ENCODE results near the gene BASP1.
"Not testable (repeated sequence)": the region's sequence is repeated elsewhere in the genome, so short reads cannot be mapped to it uniquely, and the experiment has no call there.

BASP1 gene

DNA sequence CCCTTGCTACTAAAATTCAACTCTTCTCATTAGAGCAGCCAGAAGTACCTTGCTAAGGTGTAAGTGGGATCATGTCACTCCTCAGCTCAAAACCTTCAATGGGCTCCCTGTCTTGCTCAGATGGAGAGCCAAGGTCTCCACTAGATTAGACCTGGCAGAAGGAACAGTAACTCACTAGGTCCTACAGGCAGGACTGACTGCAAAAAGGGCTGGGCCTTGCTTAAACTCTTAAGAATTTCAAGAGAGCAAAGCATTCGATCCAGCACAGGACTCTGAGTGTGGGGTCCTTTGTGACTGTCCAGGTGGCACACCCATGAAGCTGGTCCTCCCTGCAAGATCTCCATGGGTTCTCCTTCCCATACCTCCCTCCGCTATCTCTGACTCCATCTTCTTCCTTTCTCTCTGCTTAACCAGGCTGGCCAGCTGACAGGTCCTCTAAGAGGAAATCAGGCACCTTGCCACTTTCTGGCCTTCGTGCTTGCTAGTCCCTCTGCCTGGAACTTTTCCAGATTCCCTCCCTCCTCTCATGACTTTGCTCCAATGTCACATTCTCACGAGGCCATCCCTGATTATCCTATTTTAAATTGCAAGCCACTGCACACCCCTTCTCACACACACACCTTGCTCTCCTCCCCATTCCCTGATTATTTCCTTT, 70.2 kb downstream of the BASP1 start:
- DNase-seq (ENCODE audit: low read depth in 1 of 2, low spot score in 1 of 2): no peak

DNA sequence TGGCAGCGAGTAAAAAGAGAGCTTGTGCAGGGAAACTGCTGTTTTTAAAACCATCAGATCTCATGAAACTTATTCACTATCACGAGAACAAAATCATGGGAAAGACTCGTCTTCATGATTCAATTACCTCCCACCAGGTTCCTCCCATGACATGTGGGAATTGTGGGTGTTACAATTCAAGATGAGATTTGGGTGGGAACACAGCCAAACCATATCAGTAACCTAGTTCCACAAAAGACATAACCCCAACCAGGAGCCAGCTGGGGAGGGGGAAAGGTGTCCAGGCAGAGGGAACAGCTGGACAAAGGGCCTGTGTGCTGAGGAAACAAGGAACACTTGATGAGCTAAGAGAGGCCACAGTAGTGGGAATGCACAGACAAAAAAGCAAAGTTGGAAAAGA, 71.1 kb downstream of the BASP1 start:
- DNase-seq (ENCODE audit: low read depth in 1 of 2, low spot score in 1 of 2): no peak

DNA sequence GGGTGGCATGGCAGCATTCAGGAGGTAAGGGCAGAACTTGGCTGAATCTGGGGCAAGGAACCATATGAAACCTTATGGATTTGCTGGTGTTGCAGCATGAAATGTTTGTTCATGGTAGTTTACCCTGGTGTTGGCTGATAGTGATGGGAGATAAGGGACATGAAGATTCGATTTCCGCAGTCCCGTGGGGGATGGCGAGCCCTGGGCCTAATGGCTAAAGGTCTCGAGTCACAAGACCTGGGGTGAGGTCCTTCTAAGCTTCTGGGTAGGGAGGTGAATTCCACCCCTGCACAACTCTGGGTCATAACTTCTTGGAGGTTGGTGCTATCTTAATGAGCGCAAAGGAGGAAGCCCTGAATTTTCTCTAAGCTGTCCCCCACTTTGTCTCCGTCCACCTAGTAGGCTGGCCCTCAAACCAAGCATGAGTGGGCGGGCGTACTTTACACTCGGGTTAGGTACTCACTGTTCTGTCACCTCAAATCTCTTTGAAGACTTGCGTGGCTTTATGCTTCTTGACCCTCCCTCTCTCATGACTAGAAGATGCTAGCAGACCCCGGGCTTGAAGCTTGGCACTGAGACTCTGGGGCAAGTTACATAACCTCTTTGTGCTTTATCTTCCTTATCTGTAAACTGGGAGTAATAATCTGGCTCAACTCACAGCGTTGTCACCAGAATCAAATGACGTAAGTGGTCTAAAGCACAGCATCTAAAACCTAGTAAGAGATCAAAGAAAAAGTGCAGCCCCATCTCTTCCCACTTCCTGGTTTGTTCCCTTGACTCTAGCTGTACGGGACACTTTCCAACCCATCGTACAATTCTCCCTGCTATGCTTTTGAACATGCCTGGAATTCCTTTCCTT, 72.5 kb downstream of the BASP1 start:
- no peak for DNase-seq (ENCODE audit: low read depth in 1 of 2, low spot score in 1 of 2)

DNA sequence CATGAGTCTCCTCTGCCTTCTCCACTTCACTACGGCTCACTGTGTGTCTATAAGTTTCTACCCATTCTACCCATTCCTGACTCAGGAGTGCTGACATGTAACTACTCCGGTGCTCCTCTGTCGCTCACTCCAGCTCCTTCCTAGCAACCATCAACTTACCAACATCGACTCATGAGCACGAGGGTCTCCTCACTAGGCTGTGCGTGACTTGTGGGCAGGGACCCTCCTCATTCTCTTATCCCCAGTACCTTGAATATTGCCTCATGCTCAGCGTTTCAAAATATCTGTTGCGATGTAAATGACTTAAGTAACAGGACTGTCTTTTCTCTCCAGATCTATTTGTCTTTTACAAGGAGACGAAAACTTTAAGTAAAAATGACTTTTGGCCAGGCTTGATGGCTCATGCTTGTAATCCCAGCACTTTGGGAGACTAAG, 73.1 kb downstream of the BASP1 start:
- DNase-seq (ENCODE audit: low read depth in 1 of 2, low spot score in 1 of 2): no peak

DNA sequence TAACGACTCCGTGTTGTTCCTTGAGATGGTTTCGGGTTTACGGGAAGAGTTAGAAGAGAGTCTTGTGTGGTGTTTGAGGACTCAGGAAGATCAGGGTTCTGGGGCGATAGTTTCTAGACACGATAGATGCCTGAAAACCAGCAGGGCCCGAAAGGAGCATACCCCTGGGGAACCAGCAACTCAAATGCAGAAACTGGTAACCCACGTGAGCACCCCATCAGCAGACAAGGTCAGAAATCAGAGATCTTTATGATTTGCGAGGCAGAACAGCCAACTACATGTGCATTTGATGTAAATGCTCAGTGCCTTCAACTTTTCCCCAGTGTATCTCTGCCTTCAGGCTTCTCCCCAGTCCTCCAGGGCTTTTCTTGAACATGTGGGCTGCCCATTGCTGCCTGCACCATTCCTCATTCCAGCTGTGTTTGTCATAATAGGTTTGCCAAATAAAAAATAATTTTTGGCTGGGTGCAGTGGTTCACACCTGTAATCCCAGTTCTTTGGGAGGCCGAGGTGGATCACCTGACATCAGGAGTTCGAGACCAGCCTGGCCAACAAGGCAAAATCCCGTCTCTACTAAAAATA, 75.1 kb downstream of the BASP1 start:
- no peak for DNase-seq (ENCODE audit: low read depth in 1 of 2, low spot score in 1 of 2)

DNA sequence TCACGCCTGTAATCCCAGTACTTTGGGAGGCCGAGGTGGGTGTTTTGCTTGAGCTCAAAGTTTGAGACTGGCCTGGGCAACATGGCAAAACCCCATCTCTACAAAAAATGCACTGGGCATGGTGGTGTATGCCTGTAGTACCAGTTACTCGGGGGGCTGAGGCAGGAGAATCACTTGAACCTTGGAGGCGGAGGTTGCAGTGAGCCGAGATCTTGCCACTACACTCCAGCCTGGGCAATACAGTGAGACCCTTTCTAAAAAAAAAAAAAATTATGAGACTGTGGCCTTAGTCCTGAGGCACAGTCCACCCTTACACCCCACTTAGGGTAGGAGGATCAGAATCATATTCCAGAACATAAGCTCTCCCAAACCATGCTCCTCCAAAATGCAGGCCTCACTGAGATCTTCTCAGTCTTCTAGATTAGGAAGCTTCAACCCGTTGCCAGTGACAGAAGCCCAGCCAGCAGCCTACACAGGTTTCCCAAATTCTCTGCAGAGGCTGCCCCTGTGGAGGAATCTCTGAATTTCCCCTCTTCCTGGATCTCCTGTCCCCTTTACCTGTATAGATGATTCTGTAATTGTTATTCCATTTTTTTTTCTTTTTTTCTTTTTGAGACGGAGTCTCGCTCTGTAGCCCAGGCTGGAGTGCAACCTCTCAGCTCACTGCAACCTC, 77.3 kb downstream of the BASP1 start:
- DNase-seq (ENCODE audit: low read depth in 1 of 2, low spot score in 1 of 2): no peak

DNA sequence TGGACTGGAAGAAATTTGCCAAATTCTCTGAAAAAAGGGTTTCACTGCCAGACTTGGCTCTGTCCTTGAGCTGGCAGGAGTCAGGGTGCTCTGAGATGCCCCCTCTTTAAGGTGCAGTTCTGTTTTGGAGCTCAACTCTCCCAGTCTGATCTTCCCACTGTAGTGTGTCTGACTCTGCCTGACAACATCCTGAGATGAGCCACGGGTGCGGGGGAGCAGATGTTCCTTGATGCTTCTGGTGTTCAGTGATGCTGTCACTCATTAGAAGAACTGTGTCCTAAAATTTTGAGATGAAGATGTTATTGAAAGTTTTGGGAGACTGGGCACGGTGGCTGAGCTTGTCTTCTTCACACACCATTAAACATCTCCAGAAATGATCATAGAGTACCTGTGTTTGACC, 78.2 kb downstream of the BASP1 start:
- no peak for DNase-seq (ENCODE audit: low read depth in 1 of 2, low spot score in 1 of 2)

DNA sequence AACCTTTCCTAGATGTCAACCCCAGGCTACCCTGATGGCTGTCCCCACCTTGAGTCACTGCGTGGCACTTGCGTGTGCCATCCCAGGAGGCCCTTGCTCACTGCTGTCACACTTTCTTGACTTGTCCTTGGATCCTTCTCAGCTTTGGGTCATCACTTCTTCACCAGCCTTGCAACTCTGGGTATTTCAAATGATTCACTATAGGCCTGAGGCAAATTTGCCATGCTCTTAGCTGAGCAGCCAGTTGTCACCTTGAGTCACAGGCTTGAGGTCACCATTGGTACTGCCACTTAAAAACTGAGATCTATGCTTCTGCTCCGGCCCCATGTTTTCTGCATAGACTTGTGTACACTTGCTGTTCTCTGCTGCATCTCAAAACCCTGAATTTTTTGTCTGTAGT, 84.7 kb downstream of the BASP1 start:
- no peak for DNase-seq (ENCODE audit: low read depth in 1 of 2, low spot score in 1 of 2)

DNA sequence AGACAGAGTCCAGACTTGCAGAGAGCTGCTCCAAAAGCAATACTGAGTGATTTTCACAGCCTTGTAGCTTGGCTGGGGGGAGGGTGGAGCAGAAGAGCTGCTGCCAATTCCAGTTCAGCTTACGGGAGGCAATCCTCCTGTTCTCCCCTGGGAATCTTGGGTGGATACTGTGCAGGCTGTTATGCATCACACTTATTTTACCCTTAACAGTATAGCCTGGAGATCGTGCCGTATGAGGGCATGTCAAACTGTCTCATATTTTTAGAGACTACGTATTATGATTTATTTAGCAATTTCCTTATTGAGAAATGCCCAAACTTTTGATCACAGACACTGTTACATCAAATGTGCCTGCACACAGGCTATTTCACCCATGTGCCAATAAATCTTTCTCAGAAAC, 85.2 kb downstream of the BASP1 start:
- DNase-seq (ENCODE audit: low read depth in 1 of 2, low spot score in 1 of 2): no peak

DNA sequence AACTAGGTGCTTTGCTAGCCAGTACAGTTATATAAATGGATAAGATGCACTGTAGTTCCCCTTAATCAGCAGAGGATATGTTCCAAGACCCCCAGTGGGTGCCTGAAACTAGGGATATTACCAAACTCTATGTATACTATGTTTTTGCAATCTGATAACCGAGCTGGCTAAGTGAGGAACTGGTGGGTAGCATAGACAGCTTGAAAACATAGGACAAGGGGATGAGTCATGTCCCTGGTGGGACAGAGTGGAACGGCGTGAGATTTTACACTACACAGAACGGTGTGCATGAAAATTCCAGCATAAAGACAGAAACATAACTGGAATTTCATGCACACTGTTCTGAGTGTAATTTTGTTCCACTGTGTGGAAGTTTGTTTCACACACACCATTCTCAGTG, 86.9 kb downstream of the BASP1 start:
- DNase-seq (ENCODE audit: low read depth in 1 of 2, low spot score in 1 of 2): no peak

DNA sequence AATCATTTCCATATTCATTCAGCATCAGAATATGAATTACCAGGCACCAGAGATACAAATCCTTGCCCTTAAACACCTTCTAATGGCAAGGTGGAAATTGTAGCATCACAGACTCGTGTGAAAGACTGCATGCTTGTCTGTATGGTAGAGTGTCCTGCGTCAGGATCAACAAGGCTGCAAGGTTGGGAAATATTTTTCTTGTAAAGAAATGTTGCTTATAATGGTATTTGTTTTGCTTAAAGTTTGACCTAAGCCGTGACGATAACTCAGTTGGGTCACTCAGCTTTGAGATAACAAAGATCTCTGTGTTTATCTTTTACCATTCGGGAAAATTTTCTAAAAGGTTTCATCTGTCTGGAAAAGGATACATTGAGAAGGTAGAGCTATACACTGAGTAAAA, 87.6 kb downstream of the BASP1 start:
- no peak for DNase-seq (ENCODE audit: low read depth in 1 of 2, low spot score in 1 of 2)

DNA sequence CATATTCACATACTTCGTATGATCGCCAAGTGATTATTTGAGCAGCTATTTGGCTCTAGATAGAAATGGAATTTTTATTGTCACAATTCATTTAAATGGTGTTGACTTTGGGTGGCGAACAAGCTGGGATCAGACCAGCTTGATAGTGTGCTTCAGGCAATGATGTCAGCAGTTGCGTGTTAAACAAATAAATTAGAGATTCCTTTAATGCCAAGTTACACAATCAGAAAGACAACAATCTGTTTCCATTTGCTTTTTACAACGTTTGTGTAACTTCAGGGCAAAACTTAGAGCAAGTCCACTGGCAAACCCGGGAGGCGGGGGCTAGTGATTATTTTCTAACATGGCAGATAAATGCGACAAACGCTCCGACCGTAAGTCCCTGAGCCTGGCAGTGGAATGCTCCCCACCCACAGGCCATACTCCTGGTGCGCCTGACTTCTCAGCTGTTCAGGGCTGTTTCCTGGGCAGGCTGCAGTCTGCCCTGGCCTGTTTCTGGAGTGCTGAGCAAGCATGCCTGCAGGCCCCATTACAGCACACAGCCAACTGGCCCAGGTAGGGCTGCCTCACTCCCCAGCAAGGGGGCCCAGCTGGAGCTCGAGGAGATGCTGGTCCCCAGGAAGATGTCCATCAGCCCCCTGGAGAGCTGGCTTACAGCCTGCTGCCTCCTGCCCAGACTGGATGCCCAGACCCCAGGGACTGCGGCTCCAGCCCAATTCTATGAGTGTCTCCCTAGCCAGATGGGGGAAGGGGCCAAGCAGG, 88.7 kb downstream of the BASP1 start:
- DNase-seq (ENCODE audit: low read depth in 1 of 2, low spot score in 1 of 2): no peak

DNA sequence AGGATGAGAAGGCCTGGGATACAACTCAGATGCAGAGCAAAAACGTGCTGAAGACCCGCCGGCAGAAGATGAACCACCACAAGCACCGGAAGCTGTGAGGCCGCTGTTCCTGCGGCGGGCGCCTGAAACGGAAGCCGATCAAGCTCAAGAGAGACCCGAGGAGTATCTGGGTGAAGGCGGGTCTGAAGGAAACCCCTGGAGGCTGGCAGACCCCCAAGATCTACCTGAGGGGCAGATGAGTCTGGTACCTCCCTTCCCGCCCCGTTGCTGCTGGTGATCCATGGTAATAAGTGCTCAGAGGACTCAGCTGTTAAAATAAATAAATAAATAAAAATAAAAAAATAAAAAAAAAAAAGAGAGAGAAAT, 89.3 kb downstream of the BASP1 start:
- DNase-seq (ENCODE audit: low read depth in 1 of 2, low spot score in 1 of 2): no peak

DNA sequence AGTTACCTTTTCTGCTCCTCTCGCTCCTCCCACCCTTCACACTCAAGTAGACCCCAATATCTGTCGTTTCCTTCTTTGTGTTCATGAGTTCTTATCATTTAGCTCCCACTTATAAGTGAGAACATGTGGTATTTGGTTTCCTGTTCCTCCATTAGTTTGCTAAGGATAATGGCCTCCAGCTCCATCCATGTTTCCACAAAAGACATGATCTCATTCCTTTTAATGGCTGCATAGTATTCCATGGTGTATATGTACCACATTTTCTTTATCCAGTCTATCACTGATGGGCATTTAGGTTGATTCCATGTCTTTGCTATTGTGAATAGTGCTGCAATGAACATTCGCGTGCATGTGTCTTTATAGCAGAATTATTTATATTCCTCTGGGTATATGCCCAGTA, 90.0 kb downstream of the BASP1 start:
- DNase-seq (ENCODE audit: low read depth in 1 of 2, low spot score in 1 of 2): not testable (repeated sequence)

DNA sequence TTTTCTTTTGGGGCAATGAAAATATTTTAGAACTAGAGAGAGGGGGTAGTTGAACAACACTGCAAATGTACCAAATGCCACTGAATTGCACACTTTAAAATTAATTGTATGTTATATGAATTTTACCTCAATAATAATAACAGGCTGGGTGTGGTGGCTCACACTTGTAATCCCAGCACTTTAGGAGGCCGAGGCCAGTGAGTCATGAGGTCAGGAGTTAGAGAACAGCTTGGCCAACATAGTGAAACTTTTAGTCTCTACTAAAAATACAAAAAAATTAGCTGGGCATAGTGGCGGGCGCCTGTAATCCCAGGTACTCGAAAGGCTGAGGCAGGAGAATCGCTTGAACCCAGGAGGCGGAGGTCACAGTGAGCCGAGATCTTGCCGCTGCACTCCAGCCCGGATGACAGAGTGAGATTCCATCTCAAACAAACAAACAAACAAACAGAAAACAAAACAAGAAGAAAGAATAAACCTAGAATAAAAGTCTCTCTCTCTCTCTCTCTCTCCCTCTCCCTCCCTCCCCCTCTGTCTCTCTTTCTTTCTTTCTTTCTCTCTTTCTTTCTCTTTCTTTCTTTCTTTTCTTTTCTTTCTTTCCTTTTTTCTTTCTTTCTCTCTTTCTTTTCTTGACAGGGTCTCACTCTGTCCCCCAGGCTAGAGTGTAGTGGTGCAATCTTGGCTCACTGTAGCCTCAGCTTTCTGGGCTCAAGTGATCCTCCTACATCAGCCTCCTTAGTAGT, 91.1 kb downstream of the BASP1 start:
- no peak for DNase-seq (ENCODE audit: low read depth in 1 of 2, low spot score in 1 of 2)

DNA sequence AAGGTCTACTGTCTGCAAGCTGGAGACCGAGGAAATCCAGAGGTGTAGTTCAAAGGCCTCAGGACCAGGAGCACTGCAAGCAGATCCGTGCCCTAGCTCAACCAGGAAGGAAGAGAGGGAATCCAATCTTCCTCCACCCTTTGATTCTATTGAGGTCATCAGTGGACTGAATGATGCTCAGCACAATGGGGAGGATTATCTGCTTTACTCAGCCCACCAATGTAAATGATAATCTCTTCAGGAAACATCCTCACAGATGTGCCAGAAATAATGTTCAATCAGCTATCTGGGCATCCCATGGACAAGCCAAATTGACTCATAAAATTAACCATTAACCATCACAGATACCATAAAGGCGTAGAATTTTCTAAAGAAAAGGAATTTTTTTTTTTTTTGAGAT, 92.0 kb downstream of the BASP1 start:
- DNase-seq (ENCODE audit: low read depth in 1 of 2, low spot score in 1 of 2): no peak

DNA sequence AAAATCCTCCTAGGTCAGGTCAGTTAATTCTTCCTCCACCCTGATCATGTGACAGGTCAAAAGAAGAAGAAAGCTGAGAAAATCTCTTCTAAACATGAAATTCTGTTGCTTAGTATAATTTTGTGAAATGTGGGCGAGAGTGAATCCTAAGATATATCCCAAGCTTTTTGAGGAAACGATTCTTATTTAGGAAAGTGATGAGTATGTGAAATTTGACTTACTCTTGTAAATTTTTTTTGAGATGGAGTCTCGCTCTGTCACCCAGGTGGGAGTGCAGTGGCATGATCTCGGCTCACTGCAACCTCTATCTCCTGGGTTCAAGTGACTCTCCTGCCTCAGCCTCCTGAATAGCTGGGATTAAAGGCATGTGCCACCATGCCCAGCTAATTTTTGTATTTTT, 93.1 kb downstream of the BASP1 start:
- DNase-seq (ENCODE audit: low read depth in 1 of 2, low spot score in 1 of 2): not testable (repeated sequence)

DNA sequence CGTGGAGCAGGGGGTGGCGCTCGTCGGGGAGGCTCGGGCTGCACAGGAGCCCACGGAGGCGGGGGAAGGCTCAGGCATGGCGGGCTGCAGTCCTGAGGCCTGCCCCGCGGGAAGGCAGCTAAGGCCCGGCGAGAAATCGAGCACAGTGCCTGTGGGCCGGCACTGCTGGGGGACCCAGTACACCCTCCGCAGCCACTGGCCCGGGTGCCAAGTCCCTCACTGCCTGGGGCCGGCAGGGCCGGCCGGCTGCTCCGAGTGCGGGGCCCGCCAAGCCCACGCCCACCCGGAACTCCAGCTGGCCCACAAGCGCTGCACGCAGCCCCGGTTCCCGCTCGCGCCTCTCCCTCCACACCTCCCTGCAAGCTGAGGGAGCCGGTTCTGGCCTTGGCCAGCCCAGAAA, 94.4 kb downstream of the BASP1 start:
- not testable (repeated sequence) for DNase-seq (ENCODE audit: low read depth in 1 of 2, low spot score in 1 of 2)

DNA sequence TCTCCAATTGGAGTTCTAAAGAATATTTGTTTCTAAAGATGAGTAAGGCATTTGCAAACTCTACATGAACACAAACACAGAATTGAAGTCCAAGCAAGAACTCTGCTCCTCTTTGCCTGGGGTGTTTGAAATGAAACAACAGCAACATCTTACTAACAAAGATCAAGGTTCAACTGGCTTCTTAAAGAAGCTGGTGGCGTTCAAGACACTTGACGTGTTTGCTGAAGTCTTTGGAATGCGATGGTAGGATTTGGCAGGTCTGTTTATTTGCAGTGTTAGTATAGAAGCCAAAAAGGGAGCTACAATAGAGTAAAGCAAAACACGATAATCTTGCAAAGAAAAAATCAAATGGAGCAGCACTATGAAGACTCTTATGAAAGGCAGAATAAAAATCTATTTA, 94.9 kb downstream of the BASP1 start:
- DNase-seq (ENCODE audit: low read depth in 1 of 2, low spot score in 1 of 2): no peak

DNA sequence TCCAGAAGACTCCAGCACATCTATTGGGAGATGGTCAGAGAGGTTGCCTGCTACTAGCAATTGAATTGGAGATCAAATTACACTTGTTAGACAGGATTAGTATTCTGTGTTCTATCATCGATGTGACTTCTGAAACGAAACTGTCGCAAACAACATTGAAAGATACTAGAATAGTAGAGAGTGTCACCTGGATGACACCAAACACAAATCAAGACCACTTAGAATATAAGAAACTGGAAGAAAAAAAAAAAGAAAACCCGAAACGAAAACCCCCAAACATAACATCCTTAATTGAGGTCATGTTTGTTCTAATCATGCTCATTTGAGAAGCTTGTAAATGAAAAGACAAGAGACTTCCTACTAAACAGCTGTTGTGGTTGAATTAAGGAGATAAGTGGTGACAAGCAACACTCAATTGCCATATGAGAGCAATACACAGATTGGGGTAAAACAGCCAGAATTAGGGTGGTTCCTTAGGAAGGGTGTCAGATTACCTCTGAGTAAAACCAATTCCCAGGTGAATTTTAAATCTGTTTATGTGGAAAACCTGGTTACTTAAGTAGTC, 97.6 kb downstream of the BASP1 start:
- DNase-seq (ENCODE audit: low read depth in 1 of 2, low spot score in 1 of 2): no peak
